H1 (cell line): ENCODE results near the gene ECD. TPM values are rescaled to one million over a fixed set of nuclear protein-coding genes. Genes with fewer than 3 reads are reported as not detected.

Source experiments
- CBX8 ChIP-seq: fragments of 300-800, 300-1000 bp; sonication (generic); IDR thresholded peaks from 2 replicates; pipeline ENCODE4 v1.7.1; 2016; ENCODE audit warnings: low read depth, low read length, borderline replicate concordance
- JUND ChIP-seq: IDR thresholded peaks from 2 replicates; pipeline ENCODE4 v1.6.1; 2011; ENCODE audit warnings: mild to moderate bottlenecking, improper control_type of control experiment, low read length
- POLR2A ChIP-seq, 2 experiments: IDR thresholded peaks; 1 replicate in 1 of 2; 2 replicates in 1 of 2; pipeline ENCODE4 v1.6.1; 2011; ENCODE audit warnings: low read depth in 2 of 2, low read length in 2 of 2, mild to moderate bottlenecking in 2 of 2; ENCODE audit errors: control extremely low read depth in 1 of 2
- RAD21 ChIP-seq, 2 experiments: IDR thresholded peaks in 1 of 2; conservative IDR thresholded peaks in 1 of 2; 2 replicates each; pipeline ENCODE4 v1.6.1; 2011; ENCODE audit warnings: low read depth in 2 of 2, low read length in 2 of 2, improper control_type of control experiment in 1 of 2, inconsistent platforms in 1 of 2, mild to moderate bottlenecking in 1 of 2, moderate library complexity in 1 of 2
- YY1 ChIP-seq: IDR thresholded peaks from 2 replicates; pipeline ENCODE4 v1.6.1; 2011; ENCODE audit warnings: low read depth, mild to moderate bottlenecking, low read length
- polyA plus RNA-seq, 7 experiments: library from polyadenylated mRNA; depleted of rRNA in 3 of 7; stranded (reverse) in 5 of 7; unstranded in 2 of 7; fragments of >200 nt in 5 of 7; fragments of 200-250 nt in 2 of 7; gene quantifications; 1 replicate in 5 of 7; 2 replicates in 1 of 7; 4 replicates in 1 of 7; pipeline versions ENCODE4 v1.2.1 to v1.2.3, GENCODE V29; 2011 to 2013; ENCODE audit warnings: missing spikeins in 2 of 7, mixed read lengths in 2 of 7
- total RNA-seq: library from RNA; stranded (reverse); fragmentation: NEBNext Ultra II Directional; extraction: Animal tissue kit (Norgen Biotek cat#: 25700); gene quantifications from 2 replicates; pipeline ENCODE4 v1.2.1, GENCODE V29; 2021
- TF ChIP-seq, protein P1 (sequence below): IDR thresholded peaks from 2 replicates; pipeline ENCODE4 v1.6.1; 2011; ENCODE audit warnings: low read depth, mild to moderate bottlenecking, low read length; ENCODE audit not compliant: insufficient read depth
- TF ChIP-seq, protein P2 (sequence below): IDR thresholded peaks from 2 replicates; pipeline ENCODE4 v1.6.1; 2012; ENCODE audit warnings: inconsistent platforms

The ECD gene
- total and polyA plus RNA-seq, 2 of the 8 experiments (the other 6 are each of a cell fraction or from before 2014, with no cell fraction given): 27.1 to 38.0 TPM

DNA sequence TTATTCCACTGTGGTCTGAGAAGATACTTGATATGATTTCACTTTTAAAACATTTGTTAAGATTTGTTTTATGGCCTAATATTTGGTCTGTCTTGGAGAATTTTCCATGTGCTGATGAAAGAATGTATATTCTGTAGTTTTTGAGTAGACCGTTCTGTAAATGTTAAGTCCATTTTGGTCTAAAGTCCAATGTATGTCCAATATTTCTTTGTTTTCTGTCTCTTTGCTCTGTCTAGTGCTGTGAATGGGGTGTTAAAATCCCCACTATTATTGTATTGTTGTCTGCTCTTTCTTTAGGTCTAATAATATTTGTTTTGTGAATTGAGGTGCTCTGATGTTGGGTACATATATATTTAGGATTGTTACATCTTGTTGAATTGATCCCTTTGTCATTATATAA, 47.9 kb upstream of the ECD start (continued):
- TF ChIP-seq, protein P1, sequence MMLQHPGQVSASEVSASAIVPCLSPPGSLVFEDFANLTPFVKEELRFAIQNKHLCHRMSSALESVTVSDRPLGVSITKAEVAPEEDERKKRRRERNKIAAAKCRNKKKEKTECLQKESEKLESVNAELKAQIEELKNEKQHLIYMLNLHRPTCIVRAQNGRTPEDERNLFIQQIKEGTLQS: no peak
- TF ChIP-seq YY1: no peak
- no peak for TF ChIP-seq JUND
- no peak for TF ChIP-seq RAD21 (IDR thresholded peaks at IDR 0.05 in 1 of 2, conservative IDR thresholded peaks at IDR 0.05 in 1 of 2; ENCODE audit: low read depth in 2 of 2, low read length in 2 of 2)
- no peak for TF ChIP-seq POLR2A (IDR thresholded peaks at IDR 0.05; ENCODE audit: control extremely low read depth in 1 of 2, low read depth in 2 of 2, low read length in 2 of 2)
- TF ChIP-seq, protein P2, sequence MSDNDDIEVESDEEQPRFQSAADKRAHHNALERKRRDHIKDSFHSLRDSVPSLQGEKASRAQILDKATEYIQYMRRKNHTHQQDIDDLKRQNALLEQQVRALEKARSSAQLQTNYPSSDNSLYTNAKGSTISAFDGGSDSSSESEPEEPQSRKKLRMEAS: no peak
- no peak for TF ChIP-seq CBX8
